ENCODE results near the gene CBR3.

GRCh38 chr21:36135391-36136102 is 668 bp downstream of the CBR3 start:
- TF ChIP-seq EZH2 (IDR thresholded peaks at IDR 0.05) (no peak), CTCF (IDR thresholded peaks at IDR 0.05 in 2 of 3, conservative IDR thresholded peaks at IDR 0.05 in 1 of 3; ENCODE audit: borderline replicate concordance in 1 of 3, insufficient read depth in 1 of 3, low read depth in 2 of 3, low read length in 2 of 3) (no peak), ATF3 (IDR thresholded peaks at IDR 0.05) (no peak), CEBPB (IDR thresholded peaks at IDR 0.05; ENCODE audit: low read depth) (no peak), POLR2A (IDR thresholded peaks at IDR 0.05; ENCODE audit: borderline replicate concordance, extremely low read depth, insufficient read depth, insufficient read length) (no peak)

Data from HCT116 (cell line).